ENCODE data around the gene MGAM2.
"Not testable (repeated sequence)": the region's sequence is repeated elsewhere in the genome, so short reads cannot be mapped to it uniquely, and the experiment has no call there.

MGAM2 gene

GRCh38 chr7:142111499-142111898 is at the start of gene MGAM2:
MGAM2 (plus strand) TSS chr7:142111718; CDS start chr7:142116874, 5,156 bp downstream.
- no peak for DNase-seq

GRCh38 chr7:142063551-142064442 is 47.7 kb upstream of the MGAM2 start:
- no peak for DNase-seq

GRCh38 chr7:142066536-142066935 is 45.0 kb upstream of the MGAM2 start:
- no peak for DNase-seq

GRCh38 chr7:142077762-142078161 is 33.8 kb upstream of the MGAM2 start:
- DNase-seq, result no peak

GRCh38 chr7:142083605-142084004 is 27.9 kb upstream of the MGAM2 start:
- no peak for DNase-seq

GRCh38 chr7:142085428-142085827 is 26.1 kb upstream of the MGAM2 start:
- no peak for DNase-seq

GRCh38 chr7:142088022-142088714 is 23.4 kb upstream of the MGAM2 start:
- no peak for DNase-seq

GRCh38 chr7:142089035-142089434 is 22.5 kb upstream of the MGAM2 start:
- no peak for DNase-seq

- DNase-seq, result no peak
Observed at GRCh38 chr7:142091961-142092360, 19.6 kb upstream of the MGAM2 start.

GRCh38 chr7:142094861-142095260 is 16.7 kb upstream of the MGAM2 start:
- DNase-seq, result no peak

- no peak for DNase-seq
Observed at GRCh38 chr7:142097571-142097970, 13.9 kb upstream of the MGAM2 start.

- no peak for DNase-seq
Observed at GRCh38 chr7:142098004-142098403, 13.5 kb upstream of the MGAM2 start.

- not testable (repeated sequence) for DNase-seq
Observed at GRCh38 chr7:142099347-142099746, 12.2 kb upstream of the MGAM2 start.

GRCh38 chr7:142100634-142101033 is 10.9 kb upstream of the MGAM2 start:
- no peak for DNase-seq

GRCh38 chr7:142101794-142102193 is 9.7 kb upstream of the MGAM2 start:
- not testable (repeated sequence) for DNase-seq

GRCh38 chr7:142104550-142105527 is 6.7 kb upstream of the MGAM2 start:
- DNase-seq, result no peak

- DNase-seq, result no peak
Observed at GRCh38 chr7:142108728-142109505, 2.6 kb upstream of the MGAM2 start.

- DNase-seq, result no peak
Observed at GRCh38 chr7:142110098-142110497, 1.4 kb upstream of the MGAM2 start.

- no peak for DNase-seq
Observed at GRCh38 chr7:142110638-142111037, 880 bp upstream of the MGAM2 start.

- no peak for DNase-seq
Observed at GRCh38 chr7:142112086-142112485, 568 bp downstream of the MGAM2 start.

GRCh38 chr7:142114207-142114606 is 2.7 kb downstream of the MGAM2 start:
- DNase-seq, result no peak

- DNase-seq, result no peak
Observed at GRCh38 chr7:142120524-142120923, 9.0 kb downstream of the MGAM2 start.
